GM23338 (cell line): ENCODE data around the gene UNC45A. TPM values are rescaled to one million over a fixed set of nuclear protein-coding genes. Genes with fewer than 3 reads are reported as not detected.

Experiments used
- JUNB ChIP-seq: IDR thresholded peaks from one replicate; pipeline ENCODE4 v1.6.1; 2016; ENCODE audit warnings: antibody characterized with exemption; ENCODE audit not compliant: unreplicated experiment
- POLR2AphosphoS5 ChIP-seq: IDR thresholded peaks from 2 replicates; pipeline ENCODE4 v1.6.1; 2016; ENCODE audit warnings: antibody characterized with exemption, low read depth
- ZNF331 ChIP-seq: fragments of 250-450 bp; sonication (Bioruptor Pico); IDR thresholded peaks from 2 replicates; pipeline ENCODE4 v1.5.0; 2020; ENCODE audit warnings: low read depth, mild to moderate bottlenecking, moderate library complexity
- polyA plus RNA-seq: library from polyadenylated mRNA; unstranded; fragments of >200 nt; fragmentation: Nextera tagmentation; extraction: Ambion mirVana; gene quantifications from 2 replicates; pipeline ENCODE4 v1.2.1, GENCODE V29; 2016
- total RNA-seq: library from RNA; depleted of rRNA; stranded (reverse); fragments of >200 nt; shearing (Covaris generic); gene quantifications from 2 replicates; pipeline ENCODE4 v1.2.3, GENCODE V29; 2014
- TF ChIP-seq, protein P1 (sequence below): fragments of 250-450 bp; sonication (Bioruptor Pico); IDR thresholded peaks from 2 replicates; pipeline ENCODE4 v1.5.0; 2020; ENCODE audit warnings: mild to moderate bottlenecking, moderate library complexity
- TF ChIP-seq, protein P2 (sequence below): IDR thresholded peaks from one replicate; pipeline ENCODE4 v1.6.1; 2018; ENCODE audit warnings: antibody characterized with exemption; ENCODE audit not compliant: unreplicated experiment

UNC45A gene
- total and polyA plus RNA-seq, 2 experiments from 2014 or later = 40.2 to 86.8 TPM

DNA sequence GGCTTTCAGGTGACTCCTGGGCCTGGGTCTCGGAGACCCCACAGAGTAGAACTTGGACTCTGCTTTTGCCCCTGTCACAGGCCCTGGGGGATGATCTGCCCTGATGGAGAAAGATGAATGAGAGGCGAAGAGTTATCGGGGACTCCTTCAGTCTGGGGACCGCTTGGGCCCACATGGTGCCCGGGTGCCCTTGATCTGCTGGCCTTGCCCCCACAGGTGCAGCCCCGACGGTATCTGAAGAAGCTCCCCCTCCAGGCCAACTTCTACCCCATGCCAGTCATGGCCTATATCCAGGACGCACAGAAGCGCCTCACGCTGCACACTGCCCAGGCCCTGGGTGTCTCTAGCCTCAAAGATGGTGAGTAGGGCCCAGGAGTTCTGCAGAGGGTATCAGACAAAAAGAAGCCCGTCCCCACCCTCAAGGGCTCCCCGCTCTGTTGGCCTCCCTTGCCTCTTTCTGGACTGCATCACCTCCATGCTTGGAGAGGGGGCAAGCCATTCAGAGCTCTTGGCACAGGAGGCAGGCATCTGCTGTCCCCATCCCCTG lies 21.6 kb upstream of the UNC45A start (continued):
- TF ChIP-seq, protein P1, sequence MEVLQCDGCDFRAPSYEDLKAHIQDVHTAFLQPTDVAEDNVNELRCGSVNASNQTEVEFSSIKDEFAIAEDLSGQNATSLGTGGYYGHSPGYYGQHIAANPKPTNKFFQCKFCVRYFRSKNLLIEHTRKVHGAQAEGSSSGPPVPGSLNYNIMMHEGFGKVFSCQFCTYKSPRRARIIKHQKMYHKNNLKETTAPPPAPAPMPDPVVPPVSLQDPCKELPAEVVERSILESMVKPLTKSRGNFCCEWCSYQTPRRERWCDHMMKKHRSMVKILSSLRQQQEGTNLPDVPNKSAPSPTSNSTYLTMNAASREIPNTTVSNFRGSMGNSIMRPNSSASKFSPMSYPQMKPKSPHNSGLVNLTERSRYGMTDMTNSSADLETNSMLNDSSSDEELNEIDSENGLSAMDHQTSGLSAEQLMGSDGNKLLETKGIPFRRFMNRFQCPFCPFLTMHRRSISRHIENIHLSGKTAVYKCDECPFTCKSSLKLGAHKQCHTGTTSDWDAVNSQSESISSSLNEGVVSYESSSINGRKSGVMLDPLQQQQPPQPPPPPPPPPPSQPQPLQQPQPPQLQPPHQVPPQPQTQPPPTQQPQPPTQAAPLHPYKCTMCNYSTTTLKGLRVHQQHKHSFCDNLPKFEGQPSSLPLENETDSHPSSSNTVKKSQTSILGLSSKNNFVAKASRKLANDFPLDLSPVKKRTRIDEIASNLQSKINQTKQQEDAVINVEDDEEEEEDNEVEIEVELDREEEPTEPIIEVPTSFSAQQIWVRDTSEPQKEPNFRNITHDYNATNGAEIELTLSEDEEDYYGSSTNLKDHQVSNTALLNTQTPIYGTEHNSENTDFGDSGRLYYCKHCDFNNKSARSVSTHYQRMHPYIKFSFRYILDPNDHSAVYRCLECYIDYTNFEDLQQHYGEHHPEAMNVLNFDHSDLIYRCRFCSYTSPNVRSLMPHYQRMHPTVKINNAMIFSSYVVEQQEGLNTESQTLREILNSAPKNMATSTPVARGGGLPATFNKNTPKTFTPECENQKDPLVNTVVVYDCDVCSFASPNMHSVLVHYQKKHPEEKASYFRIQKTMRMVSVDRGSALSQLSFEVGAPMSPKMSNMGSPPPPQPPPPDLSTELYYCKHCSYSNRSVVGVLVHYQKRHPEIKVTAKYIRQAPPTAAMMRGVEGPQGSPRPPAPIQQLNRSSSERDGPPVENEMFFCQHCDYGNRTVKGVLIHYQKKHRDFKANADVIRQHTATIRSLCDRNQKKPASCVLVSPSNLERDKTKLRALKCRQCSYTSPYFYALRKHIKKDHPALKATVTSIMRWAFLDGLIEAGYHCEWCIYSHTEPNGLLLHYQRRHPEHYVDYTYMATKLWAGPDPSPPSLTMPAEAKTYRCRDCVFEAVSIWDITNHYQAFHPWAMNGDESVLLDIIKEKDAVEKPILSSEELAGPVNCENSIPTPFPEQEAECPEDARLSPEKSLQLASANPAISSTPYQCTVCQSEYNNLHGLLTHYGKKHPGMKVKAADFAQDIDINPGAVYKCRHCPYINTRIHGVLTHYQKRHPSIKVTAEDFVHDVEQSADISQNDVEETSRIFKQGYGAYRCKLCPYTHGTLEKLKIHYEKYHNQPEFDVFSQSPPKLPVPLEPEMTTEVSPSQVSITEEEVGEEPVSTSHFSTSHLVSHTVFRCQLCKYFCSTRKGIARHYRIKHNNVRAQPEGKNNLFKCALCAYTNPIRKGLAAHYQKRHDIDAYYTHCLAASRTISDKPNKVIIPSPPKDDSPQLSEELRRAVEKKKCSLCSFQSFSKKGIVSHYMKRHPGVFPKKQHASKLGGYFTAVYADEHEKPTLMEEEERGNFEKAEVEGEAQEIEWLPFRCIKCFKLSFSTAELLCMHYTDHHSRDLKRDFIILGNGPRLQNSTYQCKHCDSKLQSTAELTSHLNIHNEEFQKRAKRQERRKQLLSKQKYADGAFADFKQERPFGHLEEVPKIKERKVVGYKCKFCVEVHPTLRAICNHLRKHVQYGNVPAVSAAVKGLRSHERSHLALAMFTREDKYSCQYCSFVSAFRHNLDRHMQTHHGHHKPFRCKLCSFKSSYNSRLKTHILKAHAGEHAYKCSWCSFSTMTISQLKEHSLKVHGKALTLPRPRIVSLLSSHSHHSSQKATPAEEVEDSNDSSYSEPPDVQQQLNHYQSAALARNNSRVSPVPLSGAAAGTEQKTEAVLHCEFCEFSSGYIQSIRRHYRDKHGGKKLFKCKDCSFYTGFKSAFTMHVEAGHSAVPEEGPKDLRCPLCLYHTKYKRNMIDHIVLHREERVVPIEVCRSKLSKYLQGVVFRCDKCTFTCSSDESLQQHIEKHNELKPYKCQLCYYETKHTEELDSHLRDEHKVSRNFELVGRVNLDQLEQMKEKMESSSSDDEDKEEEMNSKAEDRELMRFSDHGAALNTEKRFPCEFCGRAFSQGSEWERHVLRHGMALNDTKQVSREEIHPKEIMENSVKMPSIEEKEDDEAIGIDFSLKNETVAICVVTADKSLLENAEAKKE (CRISPR knock-in tag) = no peak
- TF ChIP-seq POLR2AphosphoS5 (no peak), ZNF331 (CRISPR knock-in tag) (no peak), JUNB (no peak)
- TF ChIP-seq, protein P2, sequence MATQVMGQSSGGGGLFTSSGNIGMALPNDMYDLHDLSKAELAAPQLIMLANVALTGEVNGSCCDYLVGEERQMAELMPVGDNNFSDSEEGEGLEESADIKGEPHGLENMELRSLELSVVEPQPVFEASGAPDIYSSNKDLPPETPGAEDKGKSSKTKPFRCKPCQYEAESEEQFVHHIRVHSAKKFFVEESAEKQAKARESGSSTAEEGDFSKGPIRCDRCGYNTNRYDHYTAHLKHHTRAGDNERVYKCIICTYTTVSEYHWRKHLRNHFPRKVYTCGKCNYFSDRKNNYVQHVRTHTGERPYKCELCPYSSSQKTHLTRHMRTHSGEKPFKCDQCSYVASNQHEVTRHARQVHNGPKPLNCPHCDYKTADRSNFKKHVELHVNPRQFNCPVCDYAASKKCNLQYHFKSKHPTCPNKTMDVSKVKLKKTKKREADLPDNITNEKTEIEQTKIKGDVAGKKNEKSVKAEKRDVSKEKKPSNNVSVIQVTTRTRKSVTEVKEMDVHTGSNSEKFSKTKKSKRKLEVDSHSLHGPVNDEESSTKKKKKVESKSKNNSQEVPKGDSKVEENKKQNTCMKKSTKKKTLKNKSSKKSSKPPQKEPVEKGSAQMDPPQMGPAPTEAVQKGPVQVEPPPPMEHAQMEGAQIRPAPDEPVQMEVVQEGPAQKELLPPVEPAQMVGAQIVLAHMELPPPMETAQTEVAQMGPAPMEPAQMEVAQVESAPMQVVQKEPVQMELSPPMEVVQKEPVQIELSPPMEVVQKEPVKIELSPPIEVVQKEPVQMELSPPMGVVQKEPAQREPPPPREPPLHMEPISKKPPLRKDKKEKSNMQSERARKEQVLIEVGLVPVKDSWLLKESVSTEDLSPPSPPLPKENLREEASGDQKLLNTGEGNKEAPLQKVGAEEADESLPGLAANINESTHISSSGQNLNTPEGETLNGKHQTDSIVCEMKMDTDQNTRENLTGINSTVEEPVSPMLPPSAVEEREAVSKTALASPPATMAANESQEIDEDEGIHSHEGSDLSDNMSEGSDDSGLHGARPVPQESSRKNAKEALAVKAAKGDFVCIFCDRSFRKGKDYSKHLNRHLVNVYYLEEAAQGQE = no peak
